OCI-LY7 (cell line): ENCODE results near the gene TSPAN5.

ENCODE experiments used
- EZH2phosphoT487 ChIP-seq: fragments of 200-600 bp; sonication (generic); IDR thresholded peaks from 2 replicates; pipeline ENCODE4 v1.6.1; 2018; ENCODE audit warnings: low read depth, borderline replicate concordance, mild to moderate bottlenecking, mixed run types, antibody characterized with exemption, low read length, moderate library complexity, mixed read lengths
- TF ChIP-seq, protein P1 (sequence below): fragments of 200-600 bp; sonication (generic); conservative IDR thresholded peaks from 2 replicates; pipeline ENCODE4 v1.5.1; 2014; ENCODE audit warnings: mild to moderate bottlenecking, antibody characterized with exemption, low read length, moderate library complexity, mixed read lengths

DNA sequence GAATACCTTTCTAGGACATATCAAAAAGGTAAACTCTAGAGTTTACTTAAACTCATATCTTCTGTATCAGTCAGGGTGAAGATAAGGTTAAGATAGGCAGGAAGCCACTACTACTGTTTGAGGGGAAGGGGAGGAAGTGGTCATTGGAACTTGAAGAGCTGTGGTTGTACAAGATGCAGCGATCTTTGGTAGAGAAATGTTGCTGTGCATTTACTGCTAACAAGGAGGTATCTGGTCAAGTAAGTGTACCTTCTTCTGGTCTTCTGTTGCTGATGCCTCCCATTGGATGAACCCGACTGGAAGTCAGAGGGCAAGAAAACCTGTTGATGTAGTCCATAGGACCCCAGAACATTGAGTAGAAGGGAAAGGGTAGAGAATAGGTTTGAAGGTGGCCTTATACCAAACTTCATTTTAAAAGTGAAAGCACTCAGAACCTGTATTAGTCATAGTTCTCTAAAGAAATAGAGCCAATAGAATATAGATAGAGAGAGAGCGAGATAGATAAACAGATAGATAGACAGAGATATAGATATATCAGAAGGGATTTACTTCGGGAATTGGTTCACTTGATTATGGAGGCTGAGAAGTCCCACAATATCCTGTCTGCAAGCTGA, 47.9 kb upstream of the TSPAN5 start:
- TF ChIP-seq, protein P1, sequence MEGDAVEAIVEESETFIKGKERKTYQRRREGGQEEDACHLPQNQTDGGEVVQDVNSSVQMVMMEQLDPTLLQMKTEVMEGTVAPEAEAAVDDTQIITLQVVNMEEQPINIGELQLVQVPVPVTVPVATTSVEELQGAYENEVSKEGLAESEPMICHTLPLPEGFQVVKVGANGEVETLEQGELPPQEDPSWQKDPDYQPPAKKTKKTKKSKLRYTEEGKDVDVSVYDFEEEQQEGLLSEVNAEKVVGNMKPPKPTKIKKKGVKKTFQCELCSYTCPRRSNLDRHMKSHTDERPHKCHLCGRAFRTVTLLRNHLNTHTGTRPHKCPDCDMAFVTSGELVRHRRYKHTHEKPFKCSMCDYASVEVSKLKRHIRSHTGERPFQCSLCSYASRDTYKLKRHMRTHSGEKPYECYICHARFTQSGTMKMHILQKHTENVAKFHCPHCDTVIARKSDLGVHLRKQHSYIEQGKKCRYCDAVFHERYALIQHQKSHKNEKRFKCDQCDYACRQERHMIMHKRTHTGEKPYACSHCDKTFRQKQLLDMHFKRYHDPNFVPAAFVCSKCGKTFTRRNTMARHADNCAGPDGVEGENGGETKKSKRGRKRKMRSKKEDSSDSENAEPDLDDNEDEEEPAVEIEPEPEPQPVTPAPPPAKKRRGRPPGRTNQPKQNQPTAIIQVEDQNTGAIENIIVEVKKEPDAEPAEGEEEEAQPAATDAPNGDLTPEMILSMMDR: no peak
- no peak for TF ChIP-seq EZH2phosphoT487
